Measurements from ENCODE around the gene STPG2. TPM values are rescaled to one million over a fixed set of nuclear protein-coding genes. Genes with fewer than 3 reads are reported as not detected.
"Not testable (repeated sequence)": the region's sequence is repeated elsewhere in the genome, so short reads cannot be mapped to it uniquely, and the experiment has no call there.

STPG2 gene
- polyA plus RNA-seq, 1 donor = 0.36 TPM

- peak in 1 of 2 donors; percentile 3 for DNase-seq
- Histone ChIP-seq H3K36me3 (ENCODE audit: control insufficient read depth, insufficient read depth, low read length) (no peaks in the 10 kb centered on the region), H3K4me1 (ENCODE audit: control insufficient read depth, insufficient read depth, low read length) (no peaks in the 10 kb centered on the region), H3K9me3 (ENCODE audit: control insufficient read depth, low read depth, low read length) (no peaks in the 10 kb centered on the region), H3K27me3 (ENCODE audit: control insufficient read depth, insufficient read depth, low read length) (no peaks in the 10 kb centered on the region), H3K4me3 (ENCODE audit: low read length) (no peak overlapping the region), H3K27ac (ENCODE audit: low read length) (no peak overlapping the region)
- WGBS (ENCODE audit: insufficient coverage, low lambda C conversion rate) = no CpG with 5 or more reads among the region's 14 CpGs
Observed at GRCh38 chr4:97911236-97911906, 231.9 kb downstream of the STPG2 start.

- H3K36me3 ChIP-seq (ENCODE audit: control insufficient read depth, insufficient read depth, low read length) = no peaks in the 10 kb centered on the region
- H3K4me1 ChIP-seq (ENCODE audit: control insufficient read depth, insufficient read depth, low read length) = no peaks in the 10 kb centered on the region
- no peak overlapping the region for H3K4me3 ChIP-seq (ENCODE audit: low read length)
- no peak overlapping the region for H3K27ac ChIP-seq (ENCODE audit: low read length)
- H3K27me3 ChIP-seq (ENCODE audit: control insufficient read depth, insufficient read depth, low read length) = no peaks in the 10 kb centered on the region
- H3K9me3 ChIP-seq (ENCODE audit: control insufficient read depth, low read depth, low read length) = no peaks in the 10 kb centered on the region
- no peak for DNase-seq
- WGBS (ENCODE audit: insufficient coverage, low lambda C conversion rate) = no CpG with 5 or more reads among the region's 3 CpGs
Observed at GRCh38 chr4:97910005-97910404, 233.3 kb downstream of the STPG2 start.

- WGBS (ENCODE audit: insufficient coverage, low lambda C conversion rate) = no CpG with 5 or more reads among the region's 23 CpGs
- H3K4me1 ChIP-seq (ENCODE audit: control insufficient read depth, insufficient read depth, low read length); H3K9me3 ChIP-seq (ENCODE audit: control insufficient read depth, low read depth, low read length); DNase-seq; H3K36me3 ChIP-seq (ENCODE audit: control insufficient read depth, insufficient read depth, low read length); H3K27ac ChIP-seq (ENCODE audit: low read length); H3K27me3 ChIP-seq (ENCODE audit: control insufficient read depth, insufficient read depth, low read length); H3K4me3 ChIP-seq (ENCODE audit: low read length): not testable (repeated sequence)
Observed at GRCh38 chr4:97903436-97904189, 239.7 kb downstream of the STPG2 start.

DNA sequence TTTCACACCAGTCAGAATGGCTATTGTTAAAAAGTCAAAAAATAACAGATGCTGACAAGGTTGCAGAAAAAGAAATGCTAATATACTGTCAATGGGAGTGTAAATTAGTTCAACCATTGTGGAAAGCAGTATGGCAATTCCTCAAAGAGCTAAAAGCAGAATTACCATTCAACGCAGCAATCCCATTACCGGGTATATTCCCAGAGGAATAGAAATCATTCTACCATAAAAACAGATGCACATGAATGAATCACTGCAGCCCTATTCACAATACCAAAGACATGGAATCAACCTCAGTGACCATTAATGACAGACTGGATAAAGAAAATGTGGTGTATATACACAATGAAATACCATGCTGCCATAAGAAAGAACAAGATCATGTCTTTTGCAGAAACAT is 243.0 kb downstream of the STPG2 start:
- Histone ChIP-seq H3K9me3 (ENCODE audit: control insufficient read depth, low read depth, low read length) (no peaks in the 10 kb centered on the region), H3K27ac (ENCODE audit: low read length) (no peak overlapping the region), H3K4me1 (ENCODE audit: control insufficient read depth, insufficient read depth, low read length) (no peaks in the 10 kb centered on the region), H3K27me3 (ENCODE audit: control insufficient read depth, insufficient read depth, low read length) (no peaks in the 10 kb centered on the region), H3K36me3 (ENCODE audit: control insufficient read depth, insufficient read depth, low read length) (no peaks in the 10 kb centered on the region), H3K4me3 (ENCODE audit: low read length) (no peak overlapping the region)
- WGBS (ENCODE audit: insufficient coverage, low lambda C conversion rate) = no CpG with 5 or more reads among the region's 2 CpGs
- DNase-seq = no peak

- Histone ChIP-seq H3K4me3 (ENCODE audit: low read length) (no peak overlapping the region), H3K4me1 (ENCODE audit: control insufficient read depth, insufficient read depth, low read length) (no peaks in the 10 kb centered on the region), H3K27me3 (ENCODE audit: control insufficient read depth, insufficient read depth, low read length) (no peaks in the 10 kb centered on the region), H3K9me3 (ENCODE audit: control insufficient read depth, low read depth, low read length) (no peaks in the 10 kb centered on the region), H3K27ac (ENCODE audit: low read length) (no peak overlapping the region), H3K36me3 (ENCODE audit: control insufficient read depth, insufficient read depth, low read length) (no peaks in the 10 kb centered on the region)
- 100% methylated on average over 1 of the region's 1 CpG for WGBS (ENCODE audit: insufficient coverage, low lambda C conversion rate)
- no peak for DNase-seq
Observed at GRCh38 chr4:97892592-97893266, 250.5 kb downstream of the STPG2 start.

DNA sequence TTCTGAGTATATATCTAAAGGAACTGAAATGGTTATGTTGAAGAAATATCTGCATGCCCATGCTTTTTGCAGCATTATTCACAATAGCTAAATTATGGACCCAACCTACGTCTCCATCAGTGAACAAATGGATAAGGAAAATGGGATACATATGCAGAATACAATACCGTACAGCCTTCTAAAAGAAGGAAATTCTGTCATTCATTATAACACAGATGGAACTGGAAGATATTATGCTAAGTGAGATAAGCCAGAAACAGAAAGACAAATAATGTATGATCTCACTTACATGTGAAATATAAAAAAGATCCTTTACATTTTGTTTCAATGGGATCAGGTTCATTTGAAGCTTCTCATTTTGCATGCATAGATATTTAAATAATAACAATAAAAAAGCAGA is 263.3 kb downstream of the STPG2 start:
- no peaks in the 10 kb centered on the region for H3K27me3 ChIP-seq (ENCODE audit: control insufficient read depth, insufficient read depth, low read length)
- no peak overlapping the region for H3K27ac ChIP-seq (ENCODE audit: low read length)
- no peaks in the 10 kb centered on the region for H3K4me1 ChIP-seq (ENCODE audit: control insufficient read depth, insufficient read depth, low read length)
- 100% methylated on average over 1 of the region's 2 CpGs for WGBS (ENCODE audit: insufficient coverage, low lambda C conversion rate)
- DNase-seq = no peak
- H3K36me3 ChIP-seq (ENCODE audit: control insufficient read depth, insufficient read depth, low read length) = no peaks in the 10 kb centered on the region
- no peak overlapping the region for H3K4me3 ChIP-seq (ENCODE audit: low read length)
- no peaks in the 10 kb centered on the region for H3K9me3 ChIP-seq (ENCODE audit: control insufficient read depth, low read depth, low read length)

GRCh38 chr4:97868097-97868496 is 275.2 kb downstream of the STPG2 start:
- Histone ChIP-seq H3K27ac (ENCODE audit: low read length) (no peak overlapping the region), H3K4me1 (ENCODE audit: control insufficient read depth, insufficient read depth, low read length) (no peaks in the 10 kb centered on the region), H3K36me3 (ENCODE audit: control insufficient read depth, insufficient read depth, low read length) (no peaks in the 10 kb centered on the region), H3K4me3 (ENCODE audit: low read length) (no peak overlapping the region), H3K27me3 (ENCODE audit: control insufficient read depth, insufficient read depth, low read length) (no peaks in the 10 kb centered on the region), H3K9me3 (ENCODE audit: control insufficient read depth, low read depth, low read length) (no peaks in the 10 kb centered on the region)
- 82% methylated on average over 2 of the region's 4 CpGs for WGBS (ENCODE audit: insufficient coverage, low lambda C conversion rate)
- DNase-seq = no peak

DNA sequence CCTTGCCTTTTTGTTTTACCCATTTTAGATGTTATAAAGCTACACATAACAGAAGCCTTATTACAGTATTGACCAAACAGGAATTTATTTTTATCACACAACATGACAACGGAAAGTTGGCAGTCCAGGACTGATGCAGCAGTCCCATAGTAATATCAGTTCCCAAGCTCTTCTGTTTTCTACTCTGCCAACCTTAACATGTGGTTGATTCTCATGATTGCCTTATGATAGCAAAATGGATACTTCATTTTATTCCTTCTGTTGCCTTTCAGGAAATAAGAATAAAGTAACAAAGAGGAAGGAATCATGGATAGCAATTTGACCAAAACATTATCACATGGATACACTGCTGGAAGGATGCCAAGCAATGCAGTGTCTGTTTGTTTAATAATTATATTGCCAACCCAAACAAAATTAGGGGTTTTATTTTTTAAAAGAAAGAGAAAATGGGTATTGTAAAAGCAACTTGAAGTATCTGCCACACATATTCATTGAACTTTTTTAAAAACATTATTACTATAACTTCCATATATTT is 275.7 kb downstream of the STPG2 start:
- Histone ChIP-seq H3K36me3 (ENCODE audit: control insufficient read depth, insufficient read depth, low read length) (no peaks in the 10 kb centered on the region), H3K27ac (ENCODE audit: low read length) (no peak overlapping the region), H3K4me1 (ENCODE audit: control insufficient read depth, insufficient read depth, low read length) (no peaks in the 10 kb centered on the region), H3K4me3 (ENCODE audit: low read length) (no peak overlapping the region), H3K27me3 (ENCODE audit: control insufficient read depth, insufficient read depth, low read length) (no peaks in the 10 kb centered on the region), H3K9me3 (ENCODE audit: control insufficient read depth, low read depth, low read length) (no peaks in the 10 kb centered on the region)
- no CpG with 5 or more reads among the region's 1 CpG for WGBS (ENCODE audit: insufficient coverage, low lambda C conversion rate)
- DNase-seq = no peak

- no peaks in the 10 kb centered on the region for H3K36me3 ChIP-seq (ENCODE audit: control insufficient read depth, insufficient read depth, low read length)
- no peaks in the 10 kb centered on the region for H3K27me3 ChIP-seq (ENCODE audit: control insufficient read depth, insufficient read depth, low read length)
- H3K4me3 ChIP-seq (ENCODE audit: low read length) = no peak overlapping the region
- no peaks in the 10 kb centered on the region for H3K4me1 ChIP-seq (ENCODE audit: control insufficient read depth, insufficient read depth, low read length)
- H3K27ac ChIP-seq (ENCODE audit: low read length) = no peak overlapping the region
- H3K9me3 ChIP-seq (ENCODE audit: control insufficient read depth, low read depth, low read length) = no peaks in the 10 kb centered on the region
- no peak for DNase-seq
Observed at GRCh38 chr4:97866821-97867556, 276.3 kb downstream of the STPG2 start.

DNA sequence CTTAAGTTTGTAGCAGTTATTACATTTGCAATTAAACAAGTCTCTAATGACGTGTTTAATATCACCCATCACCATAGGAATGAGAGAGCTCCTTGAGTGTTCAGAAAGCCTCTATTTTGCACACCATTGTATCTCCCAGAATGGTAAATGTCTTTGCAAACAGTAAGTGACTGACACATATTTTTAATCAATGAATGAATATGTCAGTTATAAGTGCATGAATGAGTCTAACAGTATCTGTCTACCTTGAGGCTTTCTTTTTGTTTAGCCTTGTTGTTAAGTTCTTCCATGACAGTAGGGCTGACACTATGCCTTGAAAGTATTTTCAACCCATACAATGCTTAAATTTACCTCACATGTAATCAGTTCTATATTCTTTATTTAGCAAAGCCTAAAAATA is 292.2 kb downstream of the STPG2 start:
- WGBS (ENCODE audit: insufficient coverage, low lambda C conversion rate) = no CpG with 5 or more reads among the region's 1 CpG
- H3K9me3 ChIP-seq (ENCODE audit: control insufficient read depth, low read depth, low read length) = no peaks in the 10 kb centered on the region
- no peak for DNase-seq
- no peaks in the 10 kb centered on the region for H3K36me3 ChIP-seq (ENCODE audit: control insufficient read depth, insufficient read depth, low read length)
- H3K4me1 ChIP-seq (ENCODE audit: control insufficient read depth, insufficient read depth, low read length) = no peaks in the 10 kb centered on the region
- H3K4me3 ChIP-seq (ENCODE audit: low read length) = no peak overlapping the region
- H3K27me3 ChIP-seq (ENCODE audit: control insufficient read depth, insufficient read depth, low read length) = no peaks in the 10 kb centered on the region
- no peak overlapping the region for H3K27ac ChIP-seq (ENCODE audit: low read length)
